Fibroblast of the aortic adventitia (primary cell): ENCODE results near the gene ZNF621. TPM values are rescaled to one million over a fixed set of nuclear protein-coding genes. Genes with fewer than 3 reads are reported as not detected.

Source experiments
- DNase-seq: peaks from one replicate; pipeline ENCODE4 v3.0.0-alpha.2; 2010; ENCODE audit warnings: low read depth
- H3K4me3 ChIP-seq: 2 replicates; pipeline ENCODE4 v1.5.1; 2011; ENCODE audit warnings: low read depth, mild to moderate bottlenecking, control low read depth, low read length, moderate library complexity
- small RNA-seq: library from RNA; depleted of rRNA; stranded (forward); fragments of <200 nt; gene quantifications from one replicate; pipeline ENCODE3, GENCODE V24; 2012
- total RNA-seq: library from RNA; depleted of rRNA; stranded (reverse); fragments of >200 nt; gene quantifications from 2 replicates; pipeline ENCODE4 v1.2.3, GENCODE V29; 2012; ENCODE audit warnings: low replicate concordance
- TF ChIP-seq, protein P1 (sequence below): IDR thresholded peaks from 2 replicates; pipeline ENCODE4 v1.5.1; 2011; ENCODE audit warnings: mild to moderate bottlenecking, low read length, control low read depth, inconsistent platforms; ENCODE audit not compliant: insufficient read depth

The ZNF621 gene
- total RNA-seq, 1 donor: 21.8 TPM

GRCh38 chr3:40582401-40583027 lies 57.8 kb downstream of the ZNF621 start:
- H3K4me3 ChIP-seq: no peak overlapping the region
- no peak for DNase-seq
- TF ChIP-seq, protein P1, sequence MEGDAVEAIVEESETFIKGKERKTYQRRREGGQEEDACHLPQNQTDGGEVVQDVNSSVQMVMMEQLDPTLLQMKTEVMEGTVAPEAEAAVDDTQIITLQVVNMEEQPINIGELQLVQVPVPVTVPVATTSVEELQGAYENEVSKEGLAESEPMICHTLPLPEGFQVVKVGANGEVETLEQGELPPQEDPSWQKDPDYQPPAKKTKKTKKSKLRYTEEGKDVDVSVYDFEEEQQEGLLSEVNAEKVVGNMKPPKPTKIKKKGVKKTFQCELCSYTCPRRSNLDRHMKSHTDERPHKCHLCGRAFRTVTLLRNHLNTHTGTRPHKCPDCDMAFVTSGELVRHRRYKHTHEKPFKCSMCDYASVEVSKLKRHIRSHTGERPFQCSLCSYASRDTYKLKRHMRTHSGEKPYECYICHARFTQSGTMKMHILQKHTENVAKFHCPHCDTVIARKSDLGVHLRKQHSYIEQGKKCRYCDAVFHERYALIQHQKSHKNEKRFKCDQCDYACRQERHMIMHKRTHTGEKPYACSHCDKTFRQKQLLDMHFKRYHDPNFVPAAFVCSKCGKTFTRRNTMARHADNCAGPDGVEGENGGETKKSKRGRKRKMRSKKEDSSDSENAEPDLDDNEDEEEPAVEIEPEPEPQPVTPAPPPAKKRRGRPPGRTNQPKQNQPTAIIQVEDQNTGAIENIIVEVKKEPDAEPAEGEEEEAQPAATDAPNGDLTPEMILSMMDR: no peak

DNA sequence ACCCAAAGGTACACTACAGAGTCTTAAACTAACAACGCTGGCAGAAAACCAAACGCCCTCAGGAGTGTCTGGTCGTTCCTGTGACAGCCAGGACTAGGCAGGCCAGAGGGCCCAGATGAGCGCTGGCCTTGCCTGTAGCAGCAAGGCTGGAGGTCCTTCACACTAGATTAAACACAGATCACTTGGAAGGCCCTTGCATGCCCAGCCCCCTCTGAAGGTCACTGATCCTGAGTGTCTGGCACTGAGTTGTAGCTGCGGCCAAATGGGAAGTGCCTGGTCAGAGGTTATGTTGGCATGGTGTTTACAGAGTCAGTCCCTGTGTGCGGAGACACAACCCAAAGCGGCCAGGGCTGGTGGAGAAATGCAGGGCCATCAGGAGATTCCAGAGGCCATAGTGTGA lies 58.9 kb downstream of the ZNF621 start:
- no peak for DNase-seq
- no peak overlapping the region for H3K4me3 ChIP-seq
- TF ChIP-seq, protein P1: no peak

DNA sequence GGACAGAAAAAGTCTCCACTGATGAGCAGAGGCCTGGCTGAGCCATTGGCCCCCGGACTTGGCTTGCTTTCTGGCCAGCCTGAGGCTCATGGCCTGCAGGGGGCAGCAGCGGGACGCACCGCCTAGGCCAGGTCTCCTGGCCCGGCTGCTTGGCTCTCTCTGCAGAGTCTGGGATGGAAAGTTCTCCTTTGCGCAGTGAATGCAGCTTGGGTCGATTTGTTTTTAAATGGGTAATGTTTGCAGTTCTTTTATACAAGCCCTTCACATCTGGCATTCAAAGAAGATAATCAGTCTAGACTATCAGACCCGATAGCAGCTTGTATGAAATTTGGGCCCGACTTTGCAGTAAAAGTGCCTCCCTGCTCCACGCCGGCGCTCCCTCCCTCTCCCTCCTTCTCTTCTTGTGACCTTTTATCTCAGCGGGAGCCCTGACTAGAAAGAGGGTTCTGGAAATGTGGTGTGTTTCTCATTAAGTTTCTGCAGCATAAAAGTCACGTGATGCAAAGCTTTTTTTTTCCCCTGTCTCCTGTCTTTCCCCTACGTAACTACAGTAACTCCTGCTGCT lies 59.9 kb downstream of the ZNF621 start:
- TF ChIP-seq, protein P1: peak; percentile 98
- no peak overlapping the region for H3K4me3 ChIP-seq
- DNase-seq: peak; percentile 78

GRCh38 chr3:40585381-40586016 lies 60.7 kb downstream of the ZNF621 start:
- DNase-seq: no peak
- H3K4me3 ChIP-seq: no peak overlapping the region
- TF ChIP-seq, protein P1: no peak

DNA sequence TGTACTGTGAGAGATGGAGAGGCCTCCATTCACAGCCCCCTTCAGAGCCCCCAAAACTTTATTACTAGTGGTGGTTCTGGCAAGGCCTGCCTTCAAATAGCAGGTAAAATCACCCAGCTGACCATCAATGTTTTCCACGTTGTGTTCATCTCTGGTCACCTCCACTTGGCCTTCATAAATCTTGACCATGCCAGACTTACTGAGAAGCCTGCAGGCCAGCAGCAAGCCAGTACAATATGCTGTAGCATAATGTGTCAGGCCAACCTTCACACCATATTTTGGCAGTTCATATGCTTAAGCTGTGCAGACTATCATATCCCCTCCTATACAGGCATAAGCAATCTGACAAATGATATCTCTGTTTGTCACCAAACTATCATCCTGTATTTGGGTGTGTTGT lies 62.1 kb downstream of the ZNF621 start:
- no peak for DNase-seq
- TF ChIP-seq, protein P1: no peak
- H3K4me3 ChIP-seq: no peak overlapping the region

DNA sequence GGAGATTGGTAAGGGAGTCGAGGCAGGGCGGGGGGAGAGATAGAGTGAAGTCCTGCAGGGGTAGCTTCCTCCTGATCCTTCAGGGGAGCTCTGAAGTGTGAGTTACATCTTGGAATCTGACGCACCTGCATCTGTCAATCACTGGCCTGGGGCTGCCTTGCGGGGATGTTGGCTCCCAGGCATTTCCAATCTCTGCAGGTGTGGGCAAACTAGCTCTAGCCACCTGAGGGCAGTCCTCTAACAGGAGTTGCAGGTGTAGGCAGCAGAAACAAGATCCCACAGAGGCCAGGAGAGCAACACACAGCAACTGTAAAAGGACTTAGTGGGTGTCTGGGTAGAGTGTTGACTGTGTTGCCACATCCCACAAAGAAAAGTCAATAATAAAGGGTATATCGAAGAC lies 63.6 kb downstream of the ZNF621 start:
- H3K4me3 ChIP-seq: no peak overlapping the region
- DNase-seq: no peak
- TF ChIP-seq, protein P1: no peak

Small RNA genes lying within 50 kb of the gene (small RNA-seq; reads per million reads assigned to genes)
- gene RNU5B-2P: not detected

Other genes with a start within 250 kb of the ZNF621 start
- gene EIF1B, start 215.3 kb upstream of the ZNF621 start, total RNA-seq: 9.4 and 34.4 TPM in 2 replicates
- 0.36 TPM in 1 of 2 replicates, not detected in the other for gene ENTPD3, start 137.8 kb upstream of the ZNF621 start, total RNA-seq
- gene RPL14, start 67.6 kb upstream of the ZNF621 start, total RNA-seq: 102 and 722 TPM in 2 replicates
- gene ZNF619, start 47.8 kb upstream of the ZNF621 start, total RNA-seq: 2.7 and 7.1 TPM in 2 replicates
- 0.65 and 0.99 TPM in 2 replicates for gene ZNF620, start 18.9 kb upstream of the ZNF621 start, total RNA-seq